K562 (cell line): ENCODE results near the gene UBN2. TPM values are rescaled to one million over a fixed set of nuclear protein-coding genes. Genes with fewer than 3 reads are reported as not detected.

Source experiments
- BMI1 ChIP-seq: fragments of 150-350 bp; IDR thresholded peaks from 2 replicates; pipeline ENCODE4 v1.6.1; 2014; ENCODE audit warnings: low read length
- CBX3 ChIP-seq, 2 experiments: IDR thresholded peaks; 1 replicate in 1 of 2; 2 replicates in 1 of 2; pipeline ENCODE4 v1.6.1; 2012; ENCODE audit warnings: inconsistent platforms in 2 of 2, low read length in 2 of 2, borderline replicate concordance in 1 of 2, control low read depth in 1 of 2
- ETV6 ChIP-seq, 3 experiments: fragments of 150-350 bp in 1 of 3; sonication (generic) in 1 of 3; formaldehyde crosslinking in 1 of 3; IDR thresholded peaks; 2 replicates each; pipeline versions ENCODE4 v1.6.1 to v1.8.0; 2014 to 2022; ENCODE audit warnings: borderline replicate concordance in 2 of 3, low read depth in 2 of 3, antibody characterized with exemption in 1 of 3, low read length in 1 of 3, mild to moderate bottlenecking in 1 of 3, missing genetic modification reagents in 1 of 3
- MTA1 ChIP-seq: fragments of 450-650 bp; IDR thresholded peaks from 2 replicates; pipeline ENCODE4 v1.6.1; 2017; ENCODE audit warnings: borderline replicate concordance
- SRSF3 ChIP-seq: fragments of 200-400 bp; formaldehyde crosslinking; IDR thresholded peaks from 2 replicates; pipeline ENCODE4 v1.6.1; 2016; ENCODE audit warnings: mild to moderate bottlenecking, low read length, moderate library complexity; ENCODE audit not compliant: insufficient read depth
- TARDBP ChIP-seq: fragments of 450-650 bp; IDR thresholded peaks from 2 replicates; pipeline ENCODE4 v1.6.1; 2016
- TEAD4 ChIP-seq, 2 experiments: sonication (generic) in 1 of 2; formaldehyde crosslinking in 1 of 2; IDR thresholded peaks; 2 replicates each; pipeline versions ENCODE4 v1.6.1 to v1.8.0; 2012 to 2022; ENCODE audit warnings: borderline replicate concordance in 1 of 2, inconsistent platforms in 1 of 2, low read length in 1 of 2, mild to moderate bottlenecking in 1 of 2, missing genetic modification reagents in 1 of 2
- ZNF12 ChIP-seq: sonication (generic); formaldehyde crosslinking; IDR thresholded peaks from 2 replicates; pipeline ENCODE4 v1.4.0; 2020; ENCODE audit warnings: mild to moderate bottlenecking, missing genetic modification reagents
- polyA plus RNA-seq, 8 experiments: library from polyadenylated mRNA; depleted of rRNA in 4 of 8; stranded (reverse) in 5 of 8; unstranded in 3 of 8; fragments of >200 nt; fragmentation: Nextera tagmentation in 2 of 8; fragmentation: Illumina TruSeq in 1 of 8; extraction: Ambion mirVana in 2 of 8; extraction: Trizol in 1 of 8; gene quantifications; 2 replicates each; pipeline versions ENCODE4 v1.2.1 to v1.2.3, GENCODE V29; 2011 to 2014; ENCODE audit warnings: inconsistent platforms in 1 of 8, missing spikeins in 1 of 8
- total RNA-seq, 7 experiments: library from RNA; depleted of rRNA in 6 of 7; stranded (reverse); fragments of >200 nt in 6 of 7; fragmentation: Illumina TruSeq in 2 of 7; extraction: Trizol in 2 of 7; gene quantifications; 2 replicates each; pipeline versions ENCODE4 v1.2.1 to v1.2.3, GENCODE V29; 2011 to 2021; ENCODE audit warnings: low replicate concordance in 1 of 7
- TF ChIP-seq, protein P1 (sequence below): sonication (generic); formaldehyde crosslinking; IDR thresholded peaks from 2 replicates; pipeline ENCODE4 v1.8.0; 2022; ENCODE audit warnings: mild to moderate bottlenecking, missing genetic modification reagents, borderline replicate concordance
- TF ChIP-seq, protein P2 (sequence below): fragments of 200-800 bp; sonication (Bioruptor generic); IDR thresholded peaks from 2 replicates; pipeline ENCODE4 v1.6.1; 2017; ENCODE audit warnings: missing genetic modification characterization, missing compliant biosample characterization
- TF ChIP-seq, protein P3 (sequence below), 2 experiments: fragments of 250-450 bp in 1 of 2; fragments of 450-650 bp in 1 of 2; sonication (Bioruptor Pico) in 1 of 2; IDR thresholded peaks; 2 replicates each; pipeline versions ENCODE4 v1.6.1 to v1.8.0; 2016 to 2021; ENCODE audit warnings: mild to moderate bottlenecking in 2 of 2, moderate library complexity in 2 of 2, missing compliant biosample characterization in 1 of 2, missing genetic modification characterization in 1 of 2
- TF ChIP-seq, protein P4 (sequence below), 2 experiments: fragments of 450-650 bp; IDR thresholded peaks; 2 replicates each; pipeline ENCODE4 v1.6.1; 2018; ENCODE audit warnings: mild to moderate bottlenecking in 2 of 2, low read depth in 1 of 2; ENCODE audit not compliant: partially characterized antibody in 2 of 2

The UBN2 gene
- total and polyA plus RNA-seq, 9 of the 15 experiments (the other 6 are each of a cell fraction or from before 2014, with no cell fraction given), result 1.2 to 19.5 (median 9.9) TPM

DNA sequence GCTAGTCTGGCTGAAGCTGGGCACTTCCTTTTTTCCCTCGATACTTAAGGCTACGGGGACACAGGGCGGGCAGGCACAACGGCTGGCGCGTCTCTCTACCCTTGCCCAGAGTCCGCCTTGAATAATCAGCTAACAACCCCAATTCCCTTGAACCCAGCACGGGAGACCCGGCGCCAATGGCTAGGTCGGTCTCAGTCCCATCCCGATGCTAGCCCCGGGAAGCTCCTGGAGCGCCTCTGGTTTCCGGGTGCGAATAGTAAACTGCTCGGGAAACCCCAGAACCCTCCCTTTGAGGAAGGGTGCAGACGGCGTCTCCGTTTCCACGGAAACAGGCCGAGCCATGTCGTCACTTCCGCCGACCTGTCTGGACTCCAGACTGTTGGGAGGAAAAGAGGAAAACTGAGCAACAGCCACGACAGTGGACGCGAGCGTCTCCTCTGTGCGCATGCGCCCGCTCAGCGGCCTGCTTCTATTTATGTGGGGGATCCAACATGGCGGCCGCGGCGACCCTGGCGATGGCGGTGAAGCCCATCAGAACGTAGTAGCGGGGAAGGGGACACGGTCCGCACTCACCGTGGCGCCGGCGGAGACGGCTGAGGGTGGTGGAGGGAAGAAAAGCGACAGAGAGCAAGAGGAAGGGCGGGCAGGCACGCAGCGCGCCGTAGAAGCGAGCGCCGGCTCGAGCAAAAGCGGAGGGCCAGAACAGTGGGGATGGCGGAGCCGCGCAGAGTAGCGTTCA is at the start of gene UBN2 (continued):
- peak; percentile 63; the same call in 1 of the 2 replicates for TF ChIP-seq TARDBP
- TF ChIP-seq TEAD4 (IDR thresholded peaks at IDR 0.05; ENCODE audit: low read length), result peak; percentile 48
- TF ChIP-seq TEAD4 (CRISPR knock-in tag; IDR thresholded peaks at IDR 0.05; ENCODE audit: borderline replicate concordance), result no peak
- peak; percentile 69; the same call in 1 of the 2 replicates for TF ChIP-seq BMI1
- TF ChIP-seq SRSF3, result no peak
- TF ChIP-seq, protein P1, sequence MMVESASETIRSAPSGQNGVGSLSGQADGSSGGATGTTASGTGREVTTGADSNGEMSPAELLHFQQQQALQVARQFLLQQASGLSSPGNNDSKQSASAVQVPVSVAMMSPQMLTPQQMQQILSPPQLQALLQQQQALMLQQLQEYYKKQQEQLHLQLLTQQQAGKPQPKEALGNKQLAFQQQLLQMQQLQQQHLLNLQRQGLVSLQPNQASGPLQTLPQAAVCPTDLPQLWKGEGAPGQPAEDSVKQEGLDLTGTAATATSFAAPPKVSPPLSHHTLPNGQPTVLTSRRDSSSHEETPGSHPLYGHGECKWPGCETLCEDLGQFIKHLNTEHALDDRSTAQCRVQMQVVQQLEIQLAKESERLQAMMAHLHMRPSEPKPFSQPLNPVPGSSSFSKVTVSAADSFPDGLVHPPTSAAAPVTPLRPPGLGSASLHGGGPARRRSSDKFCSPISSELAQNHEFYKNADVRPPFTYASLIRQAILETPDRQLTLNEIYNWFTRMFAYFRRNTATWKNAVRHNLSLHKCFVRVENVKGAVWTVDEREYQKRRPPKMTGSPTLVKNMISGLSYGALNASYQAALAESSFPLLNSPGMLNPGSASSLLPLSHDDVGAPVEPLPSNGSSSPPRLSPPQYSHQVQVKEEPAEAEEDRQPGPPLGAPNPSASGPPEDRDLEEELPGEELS (CRISPR knock-in tag), result peak; percentile 84; the same call in 1 of the 2 replicates
- TF ChIP-seq MTA1, result no peak
- TF ChIP-seq ETV6 (IDR thresholded peaks at IDR 0.05; ENCODE audit: borderline replicate concordance in 1 of 2, low read depth in 2 of 2, low read length in 1 of 2), result 0 out of 4 replicates have a peak, but pooled peaks of 1 of the 2 experiments have one; percentile 29
- peak; percentile 84; the same call in 1 of the 2 replicates for TF ChIP-seq ETV6 (CRISPR knock-in tag; IDR thresholded peaks at IDR 0.05; ENCODE audit: borderline replicate concordance)
- TF ChIP-seq, protein P2, sequence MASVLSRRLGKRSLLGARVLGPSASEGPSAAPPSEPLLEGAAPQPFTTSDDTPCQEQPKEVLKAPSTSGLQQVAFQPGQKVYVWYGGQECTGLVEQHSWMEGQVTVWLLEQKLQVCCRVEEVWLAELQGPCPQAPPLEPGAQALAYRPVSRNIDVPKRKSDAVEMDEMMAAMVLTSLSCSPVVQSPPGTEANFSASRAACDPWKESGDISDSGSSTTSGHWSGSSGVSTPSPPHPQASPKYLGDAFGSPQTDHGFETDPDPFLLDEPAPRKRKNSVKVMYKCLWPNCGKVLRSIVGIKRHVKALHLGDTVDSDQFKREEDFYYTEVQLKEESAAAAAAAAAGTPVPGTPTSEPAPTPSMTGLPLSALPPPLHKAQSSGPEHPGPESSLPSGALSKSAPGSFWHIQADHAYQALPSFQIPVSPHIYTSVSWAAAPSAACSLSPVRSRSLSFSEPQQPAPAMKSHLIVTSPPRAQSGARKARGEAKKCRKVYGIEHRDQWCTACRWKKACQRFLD (CRISPR knock-in tag), result no peak
- TF ChIP-seq, protein P3, sequence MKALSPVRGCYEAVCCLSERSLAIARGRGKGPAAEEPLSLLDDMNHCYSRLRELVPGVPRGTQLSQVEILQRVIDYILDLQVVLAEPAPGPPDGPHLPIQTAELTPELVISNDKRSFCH (CRISPR knock-in tag; IDR thresholded peaks at IDR 0.05), result no peak
- TF ChIP-seq, protein P3 (tag; IDR thresholded peaks at IDR 0.05), result peak; percentile 51; the same call in 1 of the 2 replicates
- no peak; a peak in 1 of 3 replicates for TF ChIP-seq CBX3 (IDR thresholded peaks at IDR 0.05; ENCODE audit: borderline replicate concordance in 1 of 2, low read length in 2 of 2)
- TF ChIP-seq, protein P4, sequence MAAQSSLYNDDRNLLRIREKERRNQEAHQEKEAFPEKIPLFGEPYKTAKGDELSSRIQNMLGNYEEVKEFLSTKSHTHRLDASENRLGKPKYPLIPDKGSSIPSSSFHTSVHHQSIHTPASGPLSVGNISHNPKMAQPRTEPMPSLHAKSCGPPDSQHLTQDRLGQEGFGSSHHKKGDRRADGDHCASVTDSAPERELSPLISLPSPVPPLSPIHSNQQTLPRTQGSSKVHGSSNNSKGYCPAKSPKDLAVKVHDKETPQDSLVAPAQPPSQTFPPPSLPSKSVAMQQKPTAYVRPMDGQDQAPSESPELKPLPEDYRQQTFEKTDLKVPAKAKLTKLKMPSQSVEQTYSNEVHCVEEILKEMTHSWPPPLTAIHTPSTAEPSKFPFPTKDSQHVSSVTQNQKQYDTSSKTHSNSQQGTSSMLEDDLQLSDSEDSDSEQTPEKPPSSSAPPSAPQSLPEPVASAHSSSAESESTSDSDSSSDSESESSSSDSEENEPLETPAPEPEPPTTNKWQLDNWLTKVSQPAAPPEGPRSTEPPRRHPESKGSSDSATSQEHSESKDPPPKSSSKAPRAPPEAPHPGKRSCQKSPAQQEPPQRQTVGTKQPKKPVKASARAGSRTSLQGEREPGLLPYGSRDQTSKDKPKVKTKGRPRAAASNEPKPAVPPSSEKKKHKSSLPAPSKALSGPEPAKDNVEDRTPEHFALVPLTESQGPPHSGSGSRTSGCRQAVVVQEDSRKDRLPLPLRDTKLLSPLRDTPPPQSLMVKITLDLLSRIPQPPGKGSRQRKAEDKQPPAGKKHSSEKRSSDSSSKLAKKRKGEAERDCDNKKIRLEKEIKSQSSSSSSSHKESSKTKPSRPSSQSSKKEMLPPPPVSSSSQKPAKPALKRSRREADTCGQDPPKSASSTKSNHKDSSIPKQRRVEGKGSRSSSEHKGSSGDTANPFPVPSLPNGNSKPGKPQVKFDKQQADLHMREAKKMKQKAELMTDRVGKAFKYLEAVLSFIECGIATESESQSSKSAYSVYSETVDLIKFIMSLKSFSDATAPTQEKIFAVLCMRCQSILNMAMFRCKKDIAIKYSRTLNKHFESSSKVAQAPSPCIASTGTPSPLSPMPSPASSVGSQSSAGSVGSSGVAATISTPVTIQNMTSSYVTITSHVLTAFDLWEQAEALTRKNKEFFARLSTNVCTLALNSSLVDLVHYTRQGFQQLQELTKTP (IDR thresholded peaks at IDR 0.05; ENCODE audit: low read depth in 1 of 2, partially characterized antibody in 2 of 2), result peak in 1 of 2 experiments; percentile 16
- TF ChIP-seq ZNF12 (CRISPR knock-in tag), result 0 out of 2 replicates have a peak, but pooled peaks have one; percentile 41
